Fibroblast of mammary gland (primary cell): ENCODE results near the gene S100A1.
"Not testable (repeated sequence)": the region's sequence is repeated elsewhere in the genome, so short reads cannot be mapped to it uniquely, and the experiment has no call there.

ENCODE experiments used
- DNase-seq: peaks from one replicate; pipeline ENCODE4 v3.0.0-alpha.2; 2010; ENCODE audit warnings: low read depth
- H3K4me3 ChIP-seq: 2 replicates; pipeline ENCODE4 v1.5.1; 2011; ENCODE audit warnings: low read depth, mild to moderate bottlenecking, low read length, moderate library complexity; ENCODE audit not compliant: control insufficient read depth
- TF ChIP-seq, protein P1 (sequence below): conservative IDR thresholded peaks from 2 replicates; pipeline ENCODE4 v1.5.1; 2011; ENCODE audit warnings: low read depth, low read length, inconsistent platforms; ENCODE audit not compliant: control insufficient read depth, insufficient read depth

Gene S100A1

DNA sequence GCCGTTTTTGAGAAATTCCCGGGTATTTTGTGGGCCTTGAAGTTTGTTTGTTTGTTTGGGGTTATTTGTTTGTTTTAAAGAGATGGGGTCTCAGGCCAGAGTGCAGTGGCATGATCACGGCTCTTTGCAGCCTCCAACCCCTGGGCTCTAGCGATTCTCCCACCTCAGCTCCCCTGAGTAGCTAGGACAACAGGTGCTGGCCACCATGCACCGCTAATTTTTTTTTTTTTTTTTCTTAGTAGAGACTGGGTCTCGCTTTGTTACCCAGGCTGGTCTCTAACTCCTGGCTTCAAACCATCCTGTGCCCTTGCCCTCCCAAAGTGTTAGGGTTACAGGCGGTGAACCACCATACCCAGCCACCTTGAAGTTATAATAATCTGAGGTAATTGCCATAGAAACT, 7.6 kb downstream of the S100A1 start:
- TF ChIP-seq, protein P1, sequence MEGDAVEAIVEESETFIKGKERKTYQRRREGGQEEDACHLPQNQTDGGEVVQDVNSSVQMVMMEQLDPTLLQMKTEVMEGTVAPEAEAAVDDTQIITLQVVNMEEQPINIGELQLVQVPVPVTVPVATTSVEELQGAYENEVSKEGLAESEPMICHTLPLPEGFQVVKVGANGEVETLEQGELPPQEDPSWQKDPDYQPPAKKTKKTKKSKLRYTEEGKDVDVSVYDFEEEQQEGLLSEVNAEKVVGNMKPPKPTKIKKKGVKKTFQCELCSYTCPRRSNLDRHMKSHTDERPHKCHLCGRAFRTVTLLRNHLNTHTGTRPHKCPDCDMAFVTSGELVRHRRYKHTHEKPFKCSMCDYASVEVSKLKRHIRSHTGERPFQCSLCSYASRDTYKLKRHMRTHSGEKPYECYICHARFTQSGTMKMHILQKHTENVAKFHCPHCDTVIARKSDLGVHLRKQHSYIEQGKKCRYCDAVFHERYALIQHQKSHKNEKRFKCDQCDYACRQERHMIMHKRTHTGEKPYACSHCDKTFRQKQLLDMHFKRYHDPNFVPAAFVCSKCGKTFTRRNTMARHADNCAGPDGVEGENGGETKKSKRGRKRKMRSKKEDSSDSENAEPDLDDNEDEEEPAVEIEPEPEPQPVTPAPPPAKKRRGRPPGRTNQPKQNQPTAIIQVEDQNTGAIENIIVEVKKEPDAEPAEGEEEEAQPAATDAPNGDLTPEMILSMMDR: no peak
- DNase-seq: no peak
- H3K4me3 ChIP-seq: peak overlapping the region; percentile 99

GRCh38 chr1:153636312-153636711, 8.1 kb downstream of the S100A1 start:
- no peak overlapping the region for H3K4me3 ChIP-seq
- DNase-seq: no peak
- TF ChIP-seq, protein P1: no peak

DNA sequence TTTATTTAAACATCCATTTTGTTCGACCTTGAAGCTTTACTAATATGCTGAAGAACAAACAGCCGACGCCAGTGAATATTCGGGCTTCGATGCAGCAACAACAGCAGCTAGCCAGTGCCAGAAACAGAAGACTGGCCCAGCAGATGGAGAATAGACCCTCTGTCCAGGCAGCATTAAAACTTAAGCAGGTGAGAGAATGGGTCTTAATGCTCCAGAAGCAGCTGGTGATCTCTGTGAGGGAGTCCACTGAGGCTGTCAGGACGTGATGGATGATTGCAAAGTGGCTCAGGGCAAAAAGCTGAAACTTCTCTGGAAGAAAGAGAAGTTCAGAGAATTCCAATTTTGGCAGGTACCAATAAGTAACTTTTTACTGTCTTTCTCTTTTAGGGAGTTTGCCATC, 10.0 kb downstream of the S100A1 start:
- TF ChIP-seq, protein P1: no peak
- no peak for DNase-seq
- H3K4me3 ChIP-seq: no peak overlapping the region

GRCh38 chr1:153639280-153639679, 11.0 kb downstream of the S100A1 start:
- TF ChIP-seq, protein P1: no peak
- no peak overlapping the region for H3K4me3 ChIP-seq
- no peak for DNase-seq

DNA sequence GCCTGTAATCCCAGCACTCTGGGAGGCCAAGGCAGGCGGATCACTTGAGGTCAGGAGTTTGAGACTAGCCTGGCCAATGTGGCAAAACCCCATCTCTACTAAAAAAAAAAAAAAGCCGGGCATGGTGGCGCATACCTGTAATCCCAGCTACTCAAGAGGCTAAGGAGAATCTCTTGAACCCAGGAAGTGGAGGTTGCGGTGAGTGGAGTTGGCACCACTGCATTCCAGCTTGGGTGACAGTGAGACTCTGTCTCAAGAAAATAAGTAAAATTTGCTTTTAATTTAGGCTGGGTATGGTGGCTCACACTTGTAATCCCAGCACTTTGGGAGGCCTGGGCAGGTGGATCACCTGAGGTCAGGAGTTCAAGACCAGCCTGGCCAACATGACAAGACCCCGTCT, 12.0 kb downstream of the S100A1 start:
- H3K4me3 ChIP-seq, DNase-seq: not testable (repeated sequence)

DNA sequence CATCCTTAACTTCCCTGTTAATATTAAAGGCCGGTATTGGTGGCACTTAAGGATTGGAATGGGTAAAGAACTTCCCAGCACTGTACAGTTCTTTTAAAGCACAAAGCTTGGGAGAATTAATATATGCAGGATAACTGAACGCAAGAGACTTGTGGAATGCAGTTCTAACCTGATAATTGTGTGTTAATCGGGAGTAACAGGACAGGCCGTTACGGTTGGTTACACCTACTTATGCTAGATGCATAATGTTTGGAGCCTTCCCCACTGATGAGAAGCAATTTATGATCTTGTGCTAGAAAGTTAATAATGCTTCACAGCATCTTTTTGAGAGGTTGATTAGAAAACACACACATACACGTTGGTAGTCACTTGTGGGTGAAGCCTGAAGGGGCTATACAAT, 12.6 kb downstream of the S100A1 start:
- TF ChIP-seq, protein P1: no peak
- no peak overlapping the region for H3K4me3 ChIP-seq
- DNase-seq: no peak

DNA sequence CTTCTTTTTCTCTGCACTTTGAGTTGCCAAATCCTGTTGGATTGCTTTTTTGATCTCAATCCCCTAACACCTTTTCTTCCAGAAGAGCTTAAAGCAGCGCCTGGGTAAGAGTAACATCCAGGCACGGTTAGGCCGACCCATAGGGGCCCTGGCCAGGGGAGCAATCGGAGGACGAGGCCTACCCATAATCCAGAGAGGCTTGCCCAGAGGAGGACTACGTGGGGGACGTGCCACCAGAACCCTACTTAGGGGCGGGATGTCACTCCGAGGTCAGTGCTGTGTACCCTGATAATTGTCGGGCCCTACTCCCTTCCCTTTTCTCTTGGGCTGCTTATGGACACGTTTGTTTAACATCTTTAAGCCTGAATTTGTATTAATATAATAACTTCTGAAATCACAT, 13.9 kb downstream of the S100A1 start:
- TF ChIP-seq, protein P1: no peak
- H3K4me3 ChIP-seq: no peak overlapping the region
- DNase-seq: no peak
